Measurements from ENCODE around the gene GLTPD2. TPM values are rescaled to one million over a fixed set of nuclear protein-coding genes. Genes with fewer than 3 reads are reported as not detected.

GLTPD2 gene
- polyA plus RNA-seq, 3 donors from 2014 or later, result 0.57 to 0.74 TPM; not detected in 1

- H3K4me1 Mint-ChIP-seq, result peaks cover 5 to 12% of the 10 kb centered on the region in 2 donors
- no peak overlapping the region for H3K27ac Mint-ChIP-seq
- H3K27me3 Mint-ChIP-seq (ENCODE audit: low read depth in 3 of 3), result peaks cover 10 to 24% (median 19%) of the 10 kb centered on the region in 3 donors
- no peak overlapping the region for H3K4me3 Mint-ChIP-seq
- DNase-seq, result no peak
- H3K36me3 Mint-ChIP-seq, result no peaks in the 10 kb centered on the region
- H3K9me3 Mint-ChIP-seq, result no peaks in the 10 kb centered on the region
These were observed 38.2 kb upstream of the GLTPD2 start for GRCh38 chr17:4750606-4751005.

DNA sequence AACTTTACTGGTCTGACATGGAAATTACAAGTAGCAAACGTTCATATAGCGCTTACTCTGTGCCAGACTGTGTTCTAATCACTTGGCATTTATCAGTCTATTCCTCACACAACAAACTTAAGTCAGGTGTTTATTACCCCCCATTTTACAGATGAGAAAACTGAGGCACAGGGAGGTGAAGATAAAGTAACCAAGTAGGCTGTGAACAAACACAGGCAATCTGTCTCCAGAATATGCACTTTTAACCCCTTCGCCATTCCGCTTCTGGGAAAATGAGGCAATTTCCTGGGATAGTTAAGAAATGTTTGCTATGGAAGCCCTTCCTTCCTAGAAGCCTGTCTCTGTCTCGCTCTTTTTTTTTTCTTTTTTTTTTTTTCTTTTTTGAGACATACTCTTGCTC, 36.8 kb upstream of the GLTPD2 start:
- no peak overlapping the region for H3K27ac Mint-ChIP-seq
- no peaks in the 10 kb centered on the region for H3K36me3 Mint-ChIP-seq
- no peak for DNase-seq
- H3K4me1 Mint-ChIP-seq, result peaks cover 5 to 12% of the 10 kb centered on the region in 2 donors
- no peak overlapping the region for H3K4me3 Mint-ChIP-seq
- no peaks in the 10 kb centered on the region for H3K9me3 Mint-ChIP-seq
- peaks cover 10 to 17% (median 13%) of the 10 kb centered on the region in 3 donors for H3K27me3 Mint-ChIP-seq (ENCODE audit: low read depth in 3 of 3)

- Mint-ChIP-seq H3K4me1 (peaks cover 0 to 2% of the 10 kb centered on the region in 2 donors), H3K27me3 (ENCODE audit: low read depth in 3 of 3) (peaks cover 10 to 21% (median 13%) of the 10 kb centered on the region in 3 donors), H3K4me3 (no peak overlapping the region), H3K27ac (no peak overlapping the region), H3K9me3 (no peaks in the 10 kb centered on the region), H3K36me3 (no peaks in the 10 kb centered on the region)
- no peak for DNase-seq
These were observed 35.4 kb upstream of the GLTPD2 start for GRCh38 chr17:4753392-4753791.

GRCh38 chr17:4759776-4760236, 29.0 kb upstream of the GLTPD2 start:
- DNase-seq, result no peak
- H3K36me3 Mint-ChIP-seq, result no peaks in the 10 kb centered on the region
- no peaks in the 10 kb centered on the region for H3K4me1 Mint-ChIP-seq
- peak overlapping the region in 1 of 6 donors; percentile 25 for H3K27ac Mint-ChIP-seq
- no peak overlapping the region for H3K4me3 Mint-ChIP-seq
- H3K27me3 Mint-ChIP-seq (ENCODE audit: low read depth in 3 of 3), result peaks cover 0 to 11% (median 6%) of the 10 kb centered on the region in 3 donors
- no peaks in the 10 kb centered on the region for H3K9me3 Mint-ChIP-seq

GRCh38 chr17:4764595-4764994, 24.2 kb upstream of the GLTPD2 start:
- Mint-ChIP-seq H3K27me3 (ENCODE audit: low read depth in 3 of 3) (peaks cover 2 to 3% (median 3%) of the 10 kb centered on the region in 3 donors), H3K27ac (no peak overlapping the region), H3K36me3 (no peaks in the 10 kb centered on the region), H3K9me3 (no peaks in the 10 kb centered on the region), H3K4me1 (no peaks in the 10 kb centered on the region), H3K4me3 (no peak overlapping the region)
- no peak for DNase-seq

DNA sequence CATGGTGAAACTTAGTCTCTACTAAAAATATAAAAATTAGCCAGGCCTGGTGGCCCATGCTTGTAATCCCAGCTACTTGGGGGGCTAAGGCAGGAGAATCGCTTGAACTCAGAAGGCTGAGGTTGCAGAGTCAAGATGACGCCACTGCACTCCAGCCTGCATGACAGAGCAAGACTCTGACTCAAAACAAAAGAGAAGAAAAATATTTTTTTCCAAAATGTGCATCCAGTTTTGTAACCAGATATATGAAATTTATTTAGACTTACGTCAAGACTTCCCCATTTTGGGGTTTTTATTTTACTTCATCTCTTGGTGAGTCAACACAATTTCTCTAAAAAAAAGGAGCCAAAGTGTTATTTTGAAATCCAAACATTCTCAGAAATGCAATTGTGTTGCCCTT, 22.6 kb upstream of the GLTPD2 start:
- Mint-ChIP-seq H3K4me3 (no peak overlapping the region), H3K4me1 (no peaks in the 10 kb centered on the region), H3K27ac (no peak overlapping the region), H3K27me3 (ENCODE audit: low read depth in 3 of 3) (peaks cover 3% of the 10 kb centered on the region in 3 donors), H3K36me3 (no peaks in the 10 kb centered on the region), H3K9me3 (no peaks in the 10 kb centered on the region)
- no peak for DNase-seq

GRCh38 chr17:4766723-4767122, 22.0 kb upstream of the GLTPD2 start:
- Mint-ChIP-seq H3K4me3 (no peak overlapping the region), H3K27ac (no peak overlapping the region), H3K27me3 (ENCODE audit: low read depth in 3 of 3) (peaks cover 3 to 4% (median 3%) of the 10 kb centered on the region in 3 donors), H3K4me1 (no peaks in the 10 kb centered on the region), H3K9me3 (no peaks in the 10 kb centered on the region), H3K36me3 (no peaks in the 10 kb centered on the region)
- no peak for DNase-seq

- Mint-ChIP-seq H3K27me3 (ENCODE audit: low read depth in 3 of 3) (peaks cover 3 to 6% (median 5%) of the 10 kb centered on the region in 3 donors), H3K27ac (no peak overlapping the region), H3K4me1 (no peaks in the 10 kb centered on the region), H3K4me3 (no peak overlapping the region), H3K36me3 (no peaks in the 10 kb centered on the region), H3K9me3 (peaks cover 0 to 1% (median 0%) of the 10 kb centered on the region in 6 donors)
- DNase-seq, result no peak
These were observed 20.5 kb upstream of the GLTPD2 start for GRCh38 chr17:4768298-4768697.

DNA sequence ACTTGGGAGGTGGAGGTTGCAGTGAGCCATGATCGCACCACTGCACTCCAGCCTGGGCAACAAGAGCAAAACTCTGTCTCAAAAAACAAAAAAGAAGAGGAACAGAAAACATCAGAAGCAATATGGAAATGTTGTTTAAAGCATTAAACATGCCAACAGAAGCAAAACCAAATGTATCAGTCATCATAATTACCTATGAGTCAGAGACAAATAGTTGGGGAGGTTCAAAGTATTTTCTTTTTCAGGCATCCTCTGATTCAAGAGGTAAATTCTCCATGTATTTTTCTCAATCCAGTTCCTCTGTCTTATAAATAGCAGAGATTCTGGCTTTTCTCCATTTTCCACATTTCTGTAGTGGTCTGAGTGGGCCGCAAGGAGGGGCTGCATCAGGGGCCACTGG, 19.1 kb upstream of the GLTPD2 start:
- H3K4me1 Mint-ChIP-seq, result no peaks in the 10 kb centered on the region
- H3K36me3 Mint-ChIP-seq, result no peaks in the 10 kb centered on the region
- H3K9me3 Mint-ChIP-seq, result peaks cover 0 to 1% (median 0%) of the 10 kb centered on the region in 6 donors
- DNase-seq, result no peak
- no peak overlapping the region for H3K4me3 Mint-ChIP-seq
- peaks cover 3 to 6% (median 5%) of the 10 kb centered on the region in 3 donors for H3K27me3 Mint-ChIP-seq (ENCODE audit: low read depth in 3 of 3)
- H3K27ac Mint-ChIP-seq, result no peak overlapping the region

DNA sequence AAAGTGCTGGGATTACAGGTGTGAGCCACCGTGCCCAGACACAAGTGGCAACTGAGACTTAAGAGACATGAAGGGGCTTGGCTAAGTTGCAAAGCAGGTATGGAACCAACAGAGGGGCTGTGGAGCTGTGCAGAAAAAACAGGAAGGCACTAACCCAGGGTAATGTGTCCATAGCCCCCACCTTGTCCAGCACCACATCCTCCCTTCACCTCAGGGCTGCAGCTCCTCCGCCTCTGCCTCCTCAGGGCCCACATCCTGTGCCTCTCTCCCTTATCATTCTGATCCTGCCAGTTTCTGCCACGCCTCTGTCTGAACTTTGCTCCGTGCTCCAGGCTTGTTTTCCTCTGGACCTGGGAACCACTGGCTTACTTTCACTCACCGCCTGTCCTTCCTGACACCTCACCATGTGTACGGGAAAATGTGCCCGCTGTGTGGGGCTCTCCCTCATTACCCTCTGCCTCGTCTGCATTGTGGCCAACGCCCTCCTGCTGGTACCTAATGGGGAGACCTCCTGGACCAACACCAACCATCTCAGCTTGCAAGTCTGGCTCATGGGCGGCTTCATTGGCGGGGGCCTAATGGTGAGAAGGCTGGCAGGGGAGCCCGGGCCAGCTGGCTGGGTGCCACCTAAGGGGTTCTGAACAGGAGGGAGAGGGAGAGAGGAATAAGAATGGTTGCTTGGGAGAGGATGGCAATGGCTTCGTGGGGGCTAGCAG, 17.1 kb upstream of the GLTPD2 start, which contains the start of gene TM4SF5:
TSS of gene TM4SF5 (plus strand) at position 368 of the 716 bp plus-strand sequence. CDS start at position 405, 37 bp downstream.
- no peak for DNase-seq
- peaks cover 0 to 1% (median 0%) of the 10 kb centered on the region in 6 donors for H3K9me3 Mint-ChIP-seq
- peaks cover 5 to 8% (median 6%) of the 10 kb centered on the region in 3 donors for H3K27me3 Mint-ChIP-seq (ENCODE audit: low read depth in 3 of 3)
- H3K4me1 Mint-ChIP-seq, result no peaks in the 10 kb centered on the region
- H3K27ac Mint-ChIP-seq, result no peak within 1 kb of the TSS
- no peak within 1 kb of the TSS for H3K4me3 Mint-ChIP-seq
- H3K36me3 Mint-ChIP-seq, result no peaks in the 10 kb centered on the region

DNA sequence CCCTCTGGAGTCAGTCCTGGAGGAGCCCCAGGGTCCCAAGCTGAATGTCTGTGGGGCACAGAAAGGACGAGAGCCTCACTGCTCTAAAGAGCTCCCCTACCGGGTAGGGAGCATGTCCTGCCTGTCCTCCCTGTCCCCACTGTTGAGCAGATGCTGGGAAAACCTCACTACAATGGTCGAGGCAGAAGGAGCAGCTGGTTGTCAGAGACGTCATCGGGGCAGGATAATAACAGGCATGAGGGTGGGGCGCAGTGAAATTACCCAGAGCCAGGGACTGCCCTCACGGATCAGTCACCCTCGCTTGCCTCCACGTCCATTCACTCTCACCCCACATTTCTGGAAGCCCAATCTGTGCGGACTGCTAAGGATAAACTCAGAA, 16.5 kb upstream of the GLTPD2 start:
- peaks cover 5 to 8% (median 6%) of the 10 kb centered on the region in 3 donors for H3K27me3 Mint-ChIP-seq (ENCODE audit: low read depth in 3 of 3)
- peaks cover 0 to 1% (median 0%) of the 10 kb centered on the region in 6 donors for H3K9me3 Mint-ChIP-seq
- no peak overlapping the region for H3K27ac Mint-ChIP-seq
- H3K4me3 Mint-ChIP-seq, result no peak overlapping the region
- no peaks in the 10 kb centered on the region for H3K36me3 Mint-ChIP-seq
- DNase-seq, result no peak
- no peaks in the 10 kb centered on the region for H3K4me1 Mint-ChIP-seq

DNA sequence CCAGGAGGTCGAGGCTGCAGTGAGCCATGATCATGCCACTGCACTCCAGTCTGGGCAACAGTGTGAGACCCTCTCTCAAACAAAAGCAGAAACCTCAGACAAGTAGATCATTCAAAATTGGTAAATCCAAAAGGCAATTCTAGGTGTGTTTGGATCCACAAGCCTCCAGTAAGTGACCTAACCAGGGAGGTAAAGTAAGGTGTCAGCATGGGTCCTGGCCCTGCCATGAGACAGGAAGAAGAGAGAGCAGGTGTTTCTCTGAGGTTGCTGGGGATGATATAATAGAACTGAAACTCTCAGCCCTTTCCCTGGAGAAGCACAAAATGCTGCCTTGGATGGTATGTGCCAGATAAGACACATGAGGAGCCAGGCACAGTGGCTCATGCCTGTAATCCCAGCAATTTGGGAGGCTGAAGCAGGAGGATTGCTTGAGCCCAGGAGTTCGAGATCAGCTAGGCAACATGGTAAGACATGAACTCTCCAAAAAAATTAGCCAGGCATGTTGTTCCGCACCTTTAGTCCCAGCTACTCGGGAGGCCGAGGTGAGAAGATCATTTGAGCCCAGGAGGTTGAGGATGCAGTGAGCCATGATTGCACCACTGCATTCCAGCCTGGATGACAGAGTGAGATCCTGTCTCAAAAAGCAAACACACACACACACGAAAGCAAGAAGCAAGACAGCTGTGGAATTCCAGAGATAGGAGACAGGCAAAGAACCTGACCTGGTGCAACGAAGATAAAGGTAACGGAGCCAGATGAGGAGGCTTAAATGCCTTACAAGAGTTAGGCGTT, 10.6 kb upstream of the GLTPD2 start:
- no peaks in the 10 kb centered on the region for H3K4me1 Mint-ChIP-seq
- no peaks in the 10 kb centered on the region for H3K9me3 Mint-ChIP-seq
- H3K4me3 Mint-ChIP-seq, result no peak overlapping the region
- no peak for DNase-seq
- no peak overlapping the region for H3K27ac Mint-ChIP-seq
- peaks cover 8 to 14% (median 10%) of the 10 kb centered on the region in 3 donors for H3K27me3 Mint-ChIP-seq (ENCODE audit: low read depth in 3 of 3)
- H3K36me3 Mint-ChIP-seq, result no peaks in the 10 kb centered on the region

GRCh38 chr17:4780325-4780955, 8.3 kb upstream of the GLTPD2 start:
- DNase-seq, result no peak
- no peaks in the 10 kb centered on the region for H3K4me1 Mint-ChIP-seq
- H3K27ac Mint-ChIP-seq, result no peak overlapping the region
- H3K27me3 Mint-ChIP-seq (ENCODE audit: low read depth in 3 of 3), result peaks cover 11 to 23% (median 22%) of the 10 kb centered on the region in 3 donors
- no peaks in the 10 kb centered on the region for H3K9me3 Mint-ChIP-seq
- H3K36me3 Mint-ChIP-seq, result no peaks in the 10 kb centered on the region
- no peak overlapping the region for H3K4me3 Mint-ChIP-seq

GRCh38 chr17:4782652-4783051, 6.1 kb upstream of the GLTPD2 start:
- H3K9me3 Mint-ChIP-seq, result no peaks in the 10 kb centered on the region
- no peaks in the 10 kb centered on the region for H3K36me3 Mint-ChIP-seq
- H3K27me3 Mint-ChIP-seq (ENCODE audit: low read depth in 3 of 3), result peaks cover 20 to 30% (median 22%) of the 10 kb centered on the region in 3 donors
- DNase-seq, result no peak
- no peaks in the 10 kb centered on the region for H3K4me1 Mint-ChIP-seq
- no peak overlapping the region for H3K27ac Mint-ChIP-seq
- no peak overlapping the region for H3K4me3 Mint-ChIP-seq

Data from immature natural killer cell (primary cell).